ENCODE data around the gene STAT3.

- TF ChIP-seq CTCF (IDR thresholded peaks at IDR 0.05; ENCODE audit: extremely low read depth in 1 of 2, insufficient read depth in 1 of 2, low read depth in 1 of 2, low read length in 2 of 2) (no peak), POLR2A (IDR thresholded peaks at IDR 0.05; ENCODE audit: low read depth, low read length) (no peak), EZH2 (IDR thresholded peaks at IDR 0.05; ENCODE audit: borderline replicate concordance, low read depth, low read length, severe bottlenecking) (no peak)
Measured at GRCh38 chr17:42404326-42405055, 16.2 kb upstream of the STAT3 start.
